Measurements from ENCODE around the gene MYOCD. TPM values are rescaled to one million over a fixed set of nuclear protein-coding genes. Genes with fewer than 3 reads are reported as not detected.
"Not testable (repeated sequence)": the region's sequence is repeated elsewhere in the genome, so short reads cannot be mapped to it uniquely, and the experiment has no call there.

MYOCD gene
- total RNA-seq, 1 experiment from 2014 or later = not detected

GRCh38 chr17:12632785-12633184 is 32.9 kb upstream of the MYOCD start:
- Mint-ChIP-seq H3K27ac (ENCODE audit: low read depth, unreplicated experiment) (no peak overlapping the region), H3K4me3 (ENCODE audit: unreplicated experiment) (no peak overlapping the region), H3K9me3 (ENCODE audit: unreplicated experiment) (peaks cover 6% of the 10 kb centered on the region), H3K27me3 (ENCODE audit: insufficient read depth, unreplicated experiment) (no peaks in the 10 kb centered on the region), H3K36me3 (ENCODE audit: insufficient read depth, unreplicated experiment) (no peaks in the 10 kb centered on the region), H3K4me1 (ENCODE audit: insufficient read depth, unreplicated experiment) (peaks cover 7% of the 10 kb centered on the region)
- intact Hi-C loops (cut with micrococcal nuclease) = no loop called here
- ChIA-PET CTCF (interaction anchor here (0.6 to 0.9 kb wide), 2 partner anchors 35 to 957 kb away, joined by 3 read pairs; no protein-coding TSS in a partner anchor), POLR2A (no interaction called here)
- TF ChIP-seq CTCF (IDR thresholded peaks at IDR 0.05; ENCODE audit: unreplicated experiment) = no peak
- DNase-seq (ENCODE audit: unreplicated experiment) = no peak
- no TSS peak for BruUV-seq (replicated peaks)

GRCh38 chr17:12634789-12635414 is 30.8 kb upstream of the MYOCD start:
- DNase-seq (ENCODE audit: unreplicated experiment) = no peak
- Mint-ChIP-seq H3K4me3 (ENCODE audit: unreplicated experiment) (no peak overlapping the region), H3K27me3 (ENCODE audit: insufficient read depth, unreplicated experiment) (no peaks in the 10 kb centered on the region), H3K27ac (ENCODE audit: low read depth, unreplicated experiment) (no peak overlapping the region), H3K36me3 (ENCODE audit: insufficient read depth, unreplicated experiment) (no peaks in the 10 kb centered on the region), H3K4me1 (ENCODE audit: insufficient read depth, unreplicated experiment) (peaks cover 7% of the 10 kb centered on the region), H3K9me3 (ENCODE audit: unreplicated experiment) (peaks cover 6% of the 10 kb centered on the region)
- intact Hi-C loops (cut with micrococcal nuclease) = no loop called here
- POLR2A ChIA-PET = no interaction called here
- no TSS peak for BruUV-seq (replicated peaks)
- no peak for TF ChIP-seq CTCF (IDR thresholded peaks at IDR 0.05; ENCODE audit: unreplicated experiment)
- CTCF ChIA-PET = interaction anchor here (1.3 kb wide), 1 partner anchor 89 kb away, joined by 4 read pairs; no protein-coding TSS in a partner anchor

- DNase-seq (ENCODE audit: unreplicated experiment); H3K36me3 Mint-ChIP-seq (ENCODE audit: insufficient read depth, unreplicated experiment); H3K27ac Mint-ChIP-seq (ENCODE audit: low read depth, unreplicated experiment); intact Hi-C loops (cut with micrococcal nuclease); H3K9me3 Mint-ChIP-seq (ENCODE audit: unreplicated experiment); H3K27me3 Mint-ChIP-seq (ENCODE audit: insufficient read depth, unreplicated experiment); H3K4me1 Mint-ChIP-seq (ENCODE audit: insufficient read depth, unreplicated experiment); BruUV-seq (replicated peaks); H3K4me3 Mint-ChIP-seq (ENCODE audit: unreplicated experiment): not testable (repeated sequence)
- CTCF ChIA-PET = interaction anchor here (0.7 to 0.9 kb wide), 2 partner anchors 12 to 150 kb away, joined by 3 read pairs; no protein-coding TSS in a partner anchor
- POLR2A ChIA-PET = interaction anchor here (0.9 kb wide), 1 partner anchor 10 kb away, joined by 3 read pairs; no protein-coding TSS in a partner anchor
Observed at GRCh38 chr17:12635996-12636395, 29.7 kb upstream of the MYOCD start.

GRCh38 chr17:12637015-12637414 is 28.7 kb upstream of the MYOCD start:
- Mint-ChIP-seq H3K36me3 (ENCODE audit: insufficient read depth, unreplicated experiment) (no peaks in the 10 kb centered on the region), H3K27ac (ENCODE audit: low read depth, unreplicated experiment) (no peak overlapping the region), H3K4me3 (ENCODE audit: unreplicated experiment) (no peak overlapping the region), H3K9me3 (ENCODE audit: unreplicated experiment) (peaks cover 6% of the 10 kb centered on the region), H3K27me3 (ENCODE audit: insufficient read depth, unreplicated experiment) (peaks cover 13% of the 10 kb centered on the region), H3K4me1 (ENCODE audit: insufficient read depth, unreplicated experiment) (peaks cover 7% of the 10 kb centered on the region)
- TF ChIP-seq CTCF (IDR thresholded peaks at IDR 0.05; ENCODE audit: unreplicated experiment) = no peak
- intact Hi-C loops (cut with micrococcal nuclease) = no loop called here
- ChIA-PET CTCF (interaction anchor here (0.7 to 0.9 kb wide), 4 partner anchors 10 to 149 kb away, joined by 3 to 4 read pairs (median 4); no protein-coding TSS in a partner anchor), POLR2A (interaction anchor here (0.9 kb wide), 1 partner anchor 11 kb away, joined by 3 read pairs; no protein-coding TSS in a partner anchor)
- BruUV-seq (replicated peaks) = no TSS peak
- peak; percentile 68 for DNase-seq (ENCODE audit: unreplicated experiment)
